Forelimb muscle (tissue), 1 donor: ENCODE results near the gene OR51B4. TPM values are rescaled to one million over a fixed set of nuclear protein-coding genes. Genes with fewer than 3 reads are reported as not detected.
"Not testable (repeated sequence)": the region's sequence is repeated elsewhere in the genome, so short reads cannot be mapped to it uniquely, and the experiment has no call there.

ENCODE experiments used
- DNase-seq: peaks from one replicate; pipeline ENCODE4 v3.0.0-alpha.2; 2013; ENCODE audit warnings: low read depth
- polyA plus RNA-seq: library from polyadenylated mRNA; unstranded; fragments of 120-200 nt; gene quantifications from one replicate; pipeline ENCODE4 v1.2.1, GENCODE V29; 2013; ENCODE audit not compliant: insufficient read length

The OR51B4 gene, protein sequence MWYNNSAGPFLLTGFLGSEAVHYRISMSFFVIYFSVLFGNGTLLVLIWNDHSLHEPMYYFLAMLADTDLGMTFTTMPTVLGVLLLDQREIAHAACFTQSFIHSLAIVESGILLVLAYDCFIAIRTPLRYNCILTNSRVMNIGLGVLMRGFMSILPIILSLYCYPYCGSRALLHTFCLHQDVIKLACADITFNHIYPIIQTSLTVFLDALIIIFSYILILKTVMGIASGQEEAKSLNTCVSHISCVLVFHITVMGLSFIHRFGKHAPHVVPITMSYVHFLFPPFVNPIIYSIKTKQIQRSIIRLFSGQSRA
- polyA plus RNA-seq, result not detected

DNA sequence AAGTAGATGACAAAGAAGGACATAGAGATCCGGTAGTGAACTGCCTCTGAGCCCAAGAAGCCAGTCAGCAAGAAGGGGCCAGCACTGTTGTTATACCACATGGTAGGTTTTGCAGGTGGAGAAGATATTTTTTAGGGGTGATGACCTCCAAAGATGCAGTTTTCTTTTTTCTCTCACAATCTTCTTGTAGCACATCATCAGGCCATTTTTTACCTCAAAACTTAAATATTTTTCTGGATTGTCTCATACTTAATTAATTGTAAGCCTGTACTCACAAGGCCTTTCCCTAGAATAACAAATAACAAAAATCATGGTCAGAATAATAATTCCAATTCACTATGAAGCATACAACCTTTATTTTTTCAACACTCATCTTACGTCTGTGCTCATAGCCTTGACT is at the start of gene OR51B4:
TSS of gene OR51B4 (minus strand) at position 101 of the 400 bp plus-strand sequence. CDS start at position 101, 0 bp downstream.
- DNase-seq, result no peak

DNA sequence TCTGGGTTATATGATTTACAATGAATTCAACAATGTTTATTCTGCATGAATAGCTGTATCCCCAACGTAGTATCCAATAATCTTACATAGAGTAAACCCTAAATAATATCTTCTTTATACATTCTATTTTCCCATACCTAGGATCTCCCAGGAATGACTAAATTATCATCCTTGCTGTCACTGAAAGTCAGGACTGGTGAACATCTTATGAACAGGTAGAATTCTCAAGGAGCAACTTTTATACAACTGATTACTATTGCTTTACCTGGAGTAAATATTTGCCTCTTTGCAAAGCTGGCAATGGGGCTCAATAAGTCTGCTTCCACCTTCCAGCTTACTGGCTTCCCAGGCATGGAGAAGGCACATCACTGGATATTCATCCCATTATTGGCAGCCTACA is 49.5 kb upstream of the OR51B4 start, which contains the start of gene OR51B6:
TSS of gene OR51B6 (plus strand) at position 301 of the 400 bp plus-strand sequence. CDS start at position 301, 0 bp downstream.
- DNase-seq, result no peak

DNA sequence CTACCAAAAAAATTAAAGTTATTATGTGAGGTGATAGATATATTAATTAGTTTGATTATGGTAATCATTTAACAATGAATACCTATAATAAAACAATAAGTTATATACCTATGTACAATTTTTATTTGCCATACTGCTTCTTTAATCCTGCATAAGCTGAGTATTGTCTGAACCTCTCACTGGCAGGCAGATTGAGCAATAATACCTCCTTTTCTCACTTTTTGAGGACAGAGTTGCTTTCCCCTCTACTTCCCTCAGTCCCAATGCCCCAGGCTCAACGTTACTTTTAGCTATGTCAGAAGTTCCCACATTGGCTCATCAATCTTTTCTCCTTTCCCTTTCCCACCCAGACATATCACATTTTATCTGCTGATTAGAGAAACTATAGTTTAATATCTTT is 47.8 kb upstream of the OR51B4 start:
- no peak for DNase-seq

DNA sequence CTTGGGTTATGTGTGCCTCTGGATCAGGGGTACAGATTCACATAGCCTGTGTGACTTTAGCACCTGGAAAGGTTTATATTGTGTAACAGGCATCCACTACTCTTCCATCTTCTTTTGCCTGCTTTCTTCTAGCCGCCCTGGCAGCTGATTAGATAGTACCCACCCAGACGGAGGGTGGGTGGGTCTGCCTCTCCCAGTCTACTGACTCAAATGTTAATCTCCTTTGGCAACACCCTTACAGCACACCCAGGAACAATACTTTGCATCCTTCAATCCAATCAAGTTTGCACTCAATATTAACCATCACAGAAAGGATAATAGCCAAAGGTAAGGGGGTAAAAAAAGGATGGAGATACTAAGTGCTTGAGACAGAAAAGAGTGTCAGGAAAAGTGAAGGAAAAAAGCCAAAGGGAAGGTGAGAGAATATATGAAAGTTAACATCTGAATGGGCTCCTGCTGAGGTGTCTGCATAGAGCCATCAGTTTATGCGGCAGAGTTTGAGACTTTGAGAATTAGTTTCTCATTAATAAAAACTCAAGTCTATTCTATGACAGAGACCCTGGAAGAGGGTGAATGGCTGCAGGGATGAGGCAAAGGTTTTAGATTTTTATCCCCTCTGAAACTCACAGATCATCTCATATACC is 46.9 kb upstream of the OR51B4 start:
- DNase-seq, result no peak

DNA sequence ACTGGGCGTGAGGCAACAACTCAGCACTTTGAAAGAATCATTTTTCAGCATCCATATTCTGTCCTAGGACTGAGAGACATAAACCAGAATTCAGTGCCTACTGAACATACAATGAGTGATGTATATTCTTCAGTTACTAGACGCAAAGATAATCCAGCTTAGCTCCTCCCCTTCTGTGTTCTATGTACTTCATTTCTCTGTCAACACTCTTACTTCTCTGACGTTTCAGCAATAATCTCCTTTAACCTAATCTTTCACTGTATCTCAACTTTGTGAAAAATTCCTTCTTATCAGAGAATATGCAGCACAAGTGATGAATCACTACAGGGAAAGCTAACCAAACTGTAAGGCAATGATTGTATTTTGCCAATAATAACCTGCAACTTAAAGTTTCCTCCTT is 44.1 kb upstream of the OR51B4 start:
- no peak for DNase-seq

DNA sequence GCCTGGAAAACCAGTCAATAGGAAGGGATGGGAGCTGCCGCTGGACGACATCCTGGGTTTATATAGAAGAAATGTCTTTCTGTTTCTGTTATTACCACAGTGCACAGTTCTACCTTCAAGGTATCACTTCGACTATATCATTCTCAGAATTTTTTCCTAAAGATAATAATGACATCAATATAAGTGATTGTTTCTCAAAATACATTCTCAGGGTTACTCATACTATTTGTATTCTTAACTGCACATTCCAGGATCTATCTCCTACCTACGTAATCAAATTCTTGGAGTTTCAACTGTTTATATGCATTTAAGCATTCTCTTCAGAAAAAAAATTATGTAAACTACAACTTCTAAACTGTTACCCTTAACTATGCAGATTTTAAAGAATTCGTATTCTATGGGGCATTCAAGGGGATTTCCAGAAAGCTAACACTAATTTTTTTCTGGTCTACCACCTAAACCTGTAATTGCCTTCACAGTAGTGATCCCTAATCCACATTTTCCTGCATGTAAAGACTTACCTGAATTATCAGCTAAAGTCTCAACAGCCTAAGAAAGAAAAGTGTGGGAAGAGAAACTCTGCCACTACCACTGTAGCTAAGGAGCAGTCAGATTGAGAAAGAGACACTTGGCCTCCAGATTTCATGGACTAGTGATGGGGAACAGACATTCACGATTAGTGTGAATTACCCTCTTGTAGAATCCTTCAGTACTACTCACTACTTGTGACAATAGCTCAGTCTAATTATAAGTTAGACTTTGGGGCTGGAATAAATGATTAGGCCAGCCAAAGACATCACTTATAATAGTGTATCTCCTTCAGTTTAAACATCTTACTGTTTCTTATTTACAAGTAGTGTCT is 42.0 kb upstream of the OR51B4 start, which contains the start of gene OR51B5:
TSS of gene OR51B5 (minus strand) at position 51 of the 862 bp plus-strand sequence. CDS start at position 51, 0 bp downstream.
- no peak for DNase-seq

DNA sequence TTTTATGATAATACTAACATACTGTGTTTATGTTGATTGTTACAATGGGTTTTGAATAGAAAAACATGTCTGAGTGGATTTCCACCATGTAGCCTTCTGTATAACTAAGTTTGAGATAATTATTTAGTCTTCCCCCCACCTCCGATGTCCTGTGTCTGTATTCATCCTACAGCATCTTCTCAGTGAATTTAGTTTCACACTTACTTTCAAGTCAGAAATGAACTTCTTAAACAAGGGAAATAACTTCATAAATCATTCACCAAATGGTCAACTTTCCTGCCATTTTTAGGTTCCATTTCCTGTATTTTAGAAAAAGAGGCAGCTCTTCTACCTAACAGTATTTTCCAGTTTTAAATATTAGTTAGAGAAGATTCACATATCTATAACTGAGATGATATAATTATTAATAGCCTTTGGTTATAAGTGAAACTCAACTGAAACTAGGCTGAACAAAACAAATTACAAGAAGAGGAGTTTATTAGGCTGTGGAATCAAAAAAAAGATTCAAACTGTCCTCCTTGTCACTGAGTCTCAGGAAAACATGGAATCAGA is 38.1 kb upstream of the OR51B4 start:
- DNase-seq, result no peak

DNA sequence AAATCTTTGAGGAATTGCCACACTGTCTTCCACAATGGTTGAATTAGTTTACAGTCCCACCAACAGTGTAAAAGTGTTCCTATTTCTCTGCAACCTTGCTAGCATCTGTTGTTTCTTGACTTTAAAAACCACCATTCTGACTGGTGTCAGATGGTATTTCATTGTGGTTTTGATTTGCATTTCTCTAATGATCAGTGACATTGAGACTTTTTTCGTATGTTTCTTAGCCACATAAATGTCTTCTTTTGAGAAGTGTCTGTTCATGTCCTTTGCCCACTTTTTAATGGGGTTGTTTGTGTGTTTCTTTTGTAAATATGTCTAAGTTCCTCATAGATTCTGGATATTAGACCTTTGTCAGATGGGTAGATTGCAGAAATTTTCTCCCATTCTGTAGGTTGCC is 35.5 kb upstream of the OR51B4 start:
- not testable (repeated sequence) for DNase-seq

DNA sequence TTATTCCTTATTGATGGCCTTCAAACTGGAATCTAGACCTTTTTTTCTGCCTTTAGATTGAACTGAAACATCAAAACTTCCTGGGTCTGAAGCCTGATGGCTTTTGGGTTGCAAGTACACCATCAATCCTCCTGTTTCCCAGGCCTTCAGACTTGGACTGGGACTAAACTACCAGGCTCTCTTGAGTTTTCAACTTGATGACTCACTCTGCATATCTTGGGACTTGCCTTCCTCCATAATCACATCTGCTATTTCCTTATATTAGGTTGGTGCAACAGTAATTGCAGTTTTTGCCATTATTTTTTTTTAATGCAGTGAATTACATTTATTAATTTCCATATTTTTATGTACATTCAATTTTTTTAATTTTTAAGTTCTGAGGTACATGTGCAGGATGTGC is 34.6 kb upstream of the OR51B4 start:
- no peak for DNase-seq

DNA sequence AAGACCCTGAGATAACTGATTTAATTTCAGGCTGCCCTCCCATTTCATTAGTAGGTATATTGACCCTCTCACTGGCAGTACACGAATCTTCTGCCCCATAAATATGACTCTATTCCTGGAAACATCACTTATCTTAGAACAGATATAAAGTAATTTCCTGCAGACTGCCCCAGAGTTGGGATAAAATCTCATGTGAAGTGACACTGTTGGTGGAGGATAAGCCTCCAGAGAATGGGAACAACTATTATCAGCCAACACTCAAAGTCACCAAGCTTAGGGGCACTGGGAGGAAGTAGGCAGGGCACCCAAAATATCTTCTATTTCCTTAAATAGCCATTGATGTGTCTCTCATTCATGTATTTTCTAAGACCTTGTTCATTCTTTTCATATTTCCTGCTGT is 33.4 kb upstream of the OR51B4 start:
- DNase-seq, result no peak

DNA sequence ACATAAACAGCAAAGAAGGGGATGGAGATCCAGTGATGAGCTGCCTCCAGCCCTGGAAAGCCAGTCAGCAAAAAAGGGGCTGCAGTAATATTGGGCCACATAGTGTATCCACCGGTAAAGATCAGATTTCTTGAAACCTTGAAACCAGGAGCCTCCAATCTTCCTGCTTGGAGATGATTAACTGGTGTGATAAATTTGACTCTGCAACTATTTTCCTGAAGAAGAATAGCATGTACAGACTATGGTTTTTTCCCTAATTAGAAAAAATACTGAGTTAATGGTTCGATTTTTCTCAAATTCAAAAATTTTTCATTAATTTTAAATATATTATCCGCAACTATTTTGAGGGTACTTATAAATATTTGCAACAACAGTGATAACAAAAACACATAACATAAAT is 22.5 kb upstream of the OR51B4 start, which contains the start of gene OR51B2:
TSS of gene OR51B2 (minus strand) at position 101 of the 400 bp plus-strand sequence. CDS start at position 101, 0 bp downstream.
- DNase-seq, result no peak

DNA sequence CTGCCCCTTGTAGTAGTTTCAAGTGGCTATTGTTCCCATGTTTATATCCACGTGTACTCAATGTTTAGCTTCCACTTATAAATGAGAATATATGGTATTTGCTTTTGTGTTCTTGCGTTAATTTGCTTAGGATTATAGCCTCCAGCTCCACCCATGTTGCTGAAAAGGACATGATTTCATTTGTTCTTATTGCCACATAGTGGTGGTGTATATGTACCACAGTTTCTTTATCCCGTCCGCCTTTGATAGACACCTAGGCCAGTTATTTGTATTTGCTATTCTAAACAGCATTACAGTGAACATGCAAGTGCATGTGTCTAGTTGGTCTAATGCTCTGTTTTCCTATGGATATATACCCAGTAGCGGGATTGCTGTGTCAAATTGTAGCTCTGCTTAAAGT is 15.5 kb upstream of the OR51B4 start:
- DNase-seq, result no peak

DNA sequence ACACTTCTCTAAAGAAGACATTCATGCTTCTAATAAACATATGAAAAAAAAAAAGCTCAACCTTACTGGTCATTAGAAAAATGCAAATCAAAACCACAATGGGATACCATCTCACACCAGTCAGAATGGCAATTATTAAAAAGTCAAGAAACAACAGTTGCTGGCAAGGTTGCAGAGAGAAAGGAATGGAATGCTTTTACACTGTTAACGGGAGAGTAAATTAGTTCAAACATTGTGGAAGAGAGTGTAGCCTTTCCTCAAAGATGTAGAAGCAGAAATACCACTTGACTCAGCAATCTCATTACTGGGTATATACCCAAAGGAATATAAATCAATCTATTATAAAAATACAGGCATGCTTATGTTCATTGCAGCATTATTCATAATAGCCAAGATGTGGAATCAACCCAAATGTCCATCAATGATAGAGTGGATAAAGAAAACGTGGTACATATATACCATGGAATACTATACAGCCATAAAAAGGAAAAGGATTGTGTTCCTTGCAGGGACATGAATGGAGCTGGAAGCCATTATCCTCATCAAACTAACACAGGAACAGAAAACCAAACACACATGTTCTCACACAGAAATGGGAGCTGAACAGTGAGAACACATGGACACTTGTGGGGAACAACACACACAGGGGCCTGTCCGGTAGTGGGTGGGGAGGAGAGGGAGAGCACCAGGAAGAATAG is 11.7 kb upstream of the OR51B4 start:
- not testable (repeated sequence) for DNase-seq

DNA sequence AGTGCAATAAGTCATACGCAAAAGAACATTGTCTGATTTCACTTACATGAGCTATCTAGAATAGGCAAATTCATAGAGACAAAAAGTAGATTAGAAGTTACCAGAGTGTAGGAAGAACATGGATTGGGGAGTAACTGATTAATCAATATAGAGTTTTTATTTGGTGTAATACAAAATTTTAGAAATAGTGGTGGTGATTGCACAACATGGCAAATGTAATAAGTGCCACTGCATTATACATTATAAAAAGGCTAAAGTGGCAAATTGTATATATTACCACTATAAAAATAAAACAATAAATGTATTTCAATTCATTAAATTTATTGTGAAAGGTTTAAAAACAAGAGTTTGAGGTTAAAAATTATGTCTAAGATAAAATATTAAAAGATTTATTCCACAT is 8.7 kb upstream of the OR51B4 start:
- no peak for DNase-seq

DNA sequence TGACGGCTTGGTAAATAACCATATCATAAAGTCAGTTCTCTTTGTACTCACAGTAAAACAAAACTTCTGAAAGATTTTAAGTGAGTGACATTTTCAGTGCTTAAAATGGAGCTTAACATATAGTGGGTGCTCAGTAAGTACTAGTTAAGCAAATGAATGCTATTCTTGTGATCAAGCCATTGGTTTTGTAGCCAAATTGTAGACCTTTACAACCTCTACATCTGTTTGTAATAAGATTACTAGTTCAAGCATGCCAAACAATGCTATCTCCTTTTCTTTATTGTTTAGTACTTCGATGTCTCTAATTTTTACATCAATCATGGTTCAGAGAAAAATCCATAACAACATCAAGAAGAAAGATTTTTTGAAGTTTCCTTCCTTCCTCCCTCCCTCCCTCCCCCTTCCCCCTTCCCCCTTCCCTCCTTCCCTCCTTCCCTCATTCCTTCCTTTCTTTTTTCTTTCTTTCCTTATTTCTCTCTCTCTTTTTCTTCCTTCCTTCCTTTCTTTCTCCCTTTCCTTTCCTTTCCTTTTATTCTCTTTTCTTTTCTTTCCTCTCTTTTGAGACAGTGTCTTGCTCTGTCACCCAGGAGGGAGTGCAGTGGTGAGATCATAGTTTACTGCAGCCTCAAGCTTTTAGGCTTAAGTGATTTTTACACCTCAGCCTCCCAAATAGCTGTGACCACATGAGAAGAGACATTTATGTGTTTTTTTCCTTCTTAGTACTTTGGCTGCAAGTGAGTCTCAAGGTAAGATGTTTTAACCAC is 5.7 kb upstream of the OR51B4 start:
- DNase-seq, result no peak

DNA sequence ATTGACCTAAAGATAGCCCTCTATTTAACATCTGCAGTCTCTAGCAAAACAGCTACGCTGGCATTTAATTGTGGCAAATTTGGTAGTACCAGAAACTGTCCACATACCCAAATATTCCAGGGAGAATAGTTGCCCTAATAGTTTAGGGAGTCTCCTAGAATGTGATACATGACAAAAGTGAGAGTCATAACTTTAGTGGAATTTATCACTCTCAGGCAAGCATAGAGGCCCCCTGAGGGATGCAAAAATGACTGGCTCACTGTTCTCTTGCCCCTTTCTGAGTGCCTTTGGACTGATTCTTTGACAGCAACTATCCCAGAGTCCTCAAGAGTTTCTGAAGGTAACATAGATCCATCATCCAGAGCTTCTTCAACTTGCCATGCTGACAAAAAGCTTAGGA is 2.3 kb upstream of the OR51B4 start:
- DNase-seq, result no peak

DNA sequence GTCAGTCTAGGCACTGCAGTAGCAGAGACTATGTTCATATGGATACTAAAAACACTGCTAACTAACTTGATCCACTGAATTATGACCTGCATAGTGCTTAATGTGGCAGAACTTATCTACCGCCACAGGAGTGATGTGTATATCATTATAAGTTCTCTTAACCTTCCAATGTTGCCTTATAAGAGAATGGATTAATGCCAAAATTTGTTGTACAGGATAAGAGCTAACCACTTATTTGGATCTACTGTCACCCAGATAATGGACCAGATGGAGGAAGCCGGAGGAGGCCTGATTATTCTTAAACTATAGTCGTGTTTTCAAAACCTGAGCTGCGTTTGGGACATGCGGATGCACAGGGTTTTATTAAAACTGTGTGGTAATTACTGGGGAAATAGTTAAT is 1.9 kb upstream of the OR51B4 start:
- DNase-seq, result no peak

DNA sequence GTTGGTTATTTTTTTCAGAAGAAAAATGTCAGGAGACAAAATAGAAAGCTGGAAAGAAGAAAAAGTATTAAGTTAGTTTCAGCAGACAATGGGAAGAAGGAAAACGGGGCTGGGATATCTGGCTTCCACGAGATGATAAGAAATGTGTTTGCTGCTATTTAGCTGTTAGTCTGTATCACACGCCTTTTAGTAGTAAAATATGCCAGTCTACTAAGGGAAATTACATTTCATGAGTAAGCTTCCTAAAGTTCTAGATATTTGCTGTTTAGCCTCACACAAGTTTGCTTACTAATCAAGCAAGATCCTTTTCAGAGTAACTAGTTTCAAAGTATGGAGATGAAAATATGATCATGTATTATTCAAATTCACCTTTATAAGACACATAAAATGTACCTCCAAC is 1.5 kb downstream of the OR51B4 start:
- no peak for DNase-seq

DNA sequence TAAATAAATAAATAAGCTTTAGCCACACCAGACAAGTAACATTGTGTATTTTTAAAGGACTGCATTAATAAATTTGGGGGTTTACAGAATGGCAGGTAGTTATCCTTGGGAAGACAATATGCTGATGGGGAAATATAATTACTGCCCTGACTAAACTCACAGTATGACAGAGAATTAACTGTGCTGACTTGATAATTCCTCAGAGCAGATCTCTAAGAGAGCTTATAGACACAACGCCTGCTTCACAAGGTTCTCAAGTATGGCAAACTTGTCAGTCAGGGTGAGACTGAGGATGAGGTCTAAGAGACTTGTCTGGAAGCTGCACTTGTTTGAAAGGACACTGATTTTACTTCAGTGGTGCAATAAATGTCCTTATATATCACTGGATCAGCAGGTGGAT is 3.3 kb downstream of the OR51B4 start:
- DNase-seq, result no peak

DNA sequence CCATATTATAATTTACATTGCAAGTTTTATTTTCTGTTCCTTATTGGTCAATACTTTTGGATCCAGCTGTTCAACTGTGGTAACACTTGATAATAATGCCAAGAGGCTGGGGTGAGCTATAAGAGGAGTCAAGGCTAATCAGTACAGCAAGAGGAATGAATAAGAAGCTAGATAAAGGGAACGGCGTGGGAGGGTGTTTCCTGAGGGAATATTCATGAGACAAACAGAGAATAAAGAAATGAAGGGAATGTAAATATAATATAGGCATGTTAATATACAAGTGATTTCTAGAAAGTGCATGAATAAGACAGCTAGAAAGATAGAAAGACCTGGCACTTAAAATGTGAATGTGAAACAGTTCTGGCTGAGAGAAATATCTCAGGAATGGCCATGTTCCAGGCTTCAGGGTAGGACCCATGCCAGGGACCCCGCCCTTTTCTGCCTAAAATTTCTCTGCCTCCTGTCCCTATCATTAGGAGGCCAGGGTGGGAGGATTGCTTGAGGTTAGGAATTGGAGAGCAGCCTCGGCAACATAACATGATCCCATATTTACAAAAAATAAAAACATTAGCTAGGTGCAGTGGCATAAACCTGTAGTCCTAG is 3.9 kb downstream of the OR51B4 start:
- no peak for DNase-seq
